T-helper 1 cell treated with Interleukin-12 subunit alpha and Interleukin-12 subunit beta and Interleukin-4 antibody, amounts not matched to agents 30 μg/mL and 1 μg/mL, for 36 hours (primary cell): Measurements from ENCODE around the gene SSR3.

Source experiments
- H3K27ac Mint-ChIP-seq: one replicate; pipeline ENCODE4 v1.8.0; 2021; ENCODE audit warnings: mild to moderate bottlenecking, mixed read lengths
- H3K27me3 Mint-ChIP-seq: one replicate; pipeline ENCODE4 v1.8.0; 2021; ENCODE audit warnings: low read depth, mixed read lengths
- H3K36me3 Mint-ChIP-seq: one replicate; pipeline ENCODE4 v1.8.0; 2021; ENCODE audit warnings: low read depth, mixed read lengths
- H3K4me1 Mint-ChIP-seq: one replicate; pipeline ENCODE4 v1.8.0; 2021; ENCODE audit warnings: low read depth, mixed read lengths
- H3K4me3 Mint-ChIP-seq: one replicate; pipeline ENCODE4 v1.8.0; 2021; ENCODE audit warnings: mild to moderate bottlenecking, moderate library complexity, mixed read lengths
- H3K9me3 Mint-ChIP-seq: one replicate; pipeline ENCODE4 v1.8.0; 2021; ENCODE audit warnings: mixed read lengths

SSR3 gene

DNA sequence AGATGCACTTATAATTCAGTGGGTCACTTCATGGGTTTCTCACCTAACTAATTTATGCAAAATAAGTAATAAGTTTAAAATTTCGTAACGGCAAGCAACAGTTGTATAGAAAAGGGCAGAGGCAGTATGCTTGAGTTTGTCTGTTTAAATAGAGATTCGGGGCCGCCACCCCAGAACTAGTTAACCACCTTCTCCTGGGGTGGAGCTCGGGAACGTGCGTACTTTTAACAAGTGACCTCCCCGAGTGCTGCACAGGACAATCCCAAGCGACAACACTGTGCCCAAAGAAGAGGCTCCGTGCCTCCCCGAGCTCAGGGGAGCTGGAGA lies 439 bp downstream of the SSR3 start:
- Mint-ChIP-seq H3K27me3 (peaks cover 5% of the 10 kb centered on the region), H3K9me3 (no peaks in the 10 kb centered on the region), H3K36me3 (peaks cover 34% of the 10 kb centered on the region), H3K4me3 (peak overlapping the region; percentile 94), H3K4me1 (peaks cover 47% of the 10 kb centered on the region), H3K27ac (peak overlapping the region; percentile 91)

DNA sequence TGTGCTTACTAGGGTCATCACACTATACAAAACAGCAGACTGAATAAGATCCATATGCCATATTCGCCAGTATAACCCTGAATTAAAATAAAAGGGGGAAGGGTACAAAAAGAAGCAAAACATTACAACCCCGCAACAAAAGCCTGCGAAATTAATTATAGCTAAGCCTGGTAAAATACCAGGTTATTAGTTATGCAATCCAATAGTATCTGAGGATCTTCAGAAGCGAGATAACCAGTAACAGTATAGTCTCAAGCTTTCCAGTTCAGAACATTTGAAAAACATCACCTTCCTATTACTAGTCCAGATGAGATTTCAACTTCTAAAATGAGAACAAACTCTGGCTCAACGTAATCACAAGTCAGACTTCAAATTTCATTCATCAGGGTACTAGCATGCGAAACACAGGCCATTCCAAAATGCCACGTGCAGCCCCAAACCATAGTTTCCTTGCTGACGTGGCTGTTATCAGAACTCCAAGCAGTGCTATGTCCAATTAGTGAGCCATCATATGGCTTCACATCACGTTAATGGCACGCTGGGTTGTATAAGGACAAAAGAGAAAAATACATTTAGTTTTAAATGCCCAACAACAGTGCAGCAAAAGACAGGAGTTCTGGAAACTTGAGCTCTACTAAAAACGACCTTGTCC lies 1.1 kb downstream of the SSR3 start:
- Mint-ChIP-seq H3K9me3 (no peaks in the 10 kb centered on the region), H3K4me1 (peaks cover 49% of the 10 kb centered on the region), H3K36me3 (peaks cover 38% of the 10 kb centered on the region), H3K27me3 (peaks cover 5% of the 10 kb centered on the region), H3K27ac (peak overlapping the region; percentile 91), H3K4me3 (peak overlapping the region; percentile 94)

DNA sequence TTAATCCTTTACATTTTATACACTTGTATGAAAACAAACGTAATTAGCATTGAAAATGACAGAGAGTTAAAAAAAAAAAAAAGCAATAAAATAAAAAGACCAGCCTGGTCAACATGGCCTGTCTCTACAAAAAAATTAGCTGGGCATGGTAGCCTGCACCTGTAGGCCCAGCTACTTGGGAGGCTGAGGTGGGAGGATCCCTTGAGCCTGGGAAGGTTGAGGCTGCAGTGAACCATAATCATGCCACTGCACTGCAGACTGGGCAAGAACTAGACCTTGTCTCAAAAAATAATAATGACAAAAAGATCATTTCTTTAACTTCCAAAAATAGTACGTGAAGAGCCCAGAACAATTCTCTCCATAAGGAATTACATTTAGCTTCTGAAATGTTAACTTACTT lies 1.9 kb downstream of the SSR3 start:
- peaks cover 5% of the 10 kb centered on the region for H3K27me3 Mint-ChIP-seq
- H3K4me3 Mint-ChIP-seq = peak overlapping the region; percentile 94
- no peak overlapping the region for H3K27ac Mint-ChIP-seq
- no peaks in the 10 kb centered on the region for H3K9me3 Mint-ChIP-seq
- H3K4me1 Mint-ChIP-seq = peaks cover 46% of the 10 kb centered on the region
- peaks cover 43% of the 10 kb centered on the region for H3K36me3 Mint-ChIP-seq

DNA sequence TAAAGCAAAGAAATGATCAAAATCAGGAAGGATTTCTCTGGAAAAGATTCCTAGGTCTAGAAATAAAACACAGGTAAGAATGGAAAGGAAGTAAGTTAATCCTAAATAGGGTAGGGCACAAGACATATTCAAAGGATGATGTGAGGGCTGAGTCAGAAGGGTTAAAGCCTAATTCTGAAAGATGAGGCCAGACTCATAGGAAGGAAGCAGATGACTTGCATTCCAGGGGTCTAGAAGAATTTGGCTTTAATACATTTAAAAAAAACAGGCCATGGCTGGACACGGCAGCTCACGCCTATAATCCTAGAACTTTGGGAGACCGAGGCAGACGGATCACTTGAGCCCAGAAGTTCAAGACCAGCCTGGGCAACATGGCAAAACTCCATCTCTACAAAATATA lies 3.2 kb downstream of the SSR3 start:
- Mint-ChIP-seq H3K4me1 (peaks cover 52% of the 10 kb centered on the region), H3K4me3 (peak overlapping the region; percentile 31), H3K27me3 (peaks cover 5% of the 10 kb centered on the region), H3K36me3 (peaks cover 53% of the 10 kb centered on the region), H3K9me3 (no peaks in the 10 kb centered on the region), H3K27ac (no peak overlapping the region)

DNA sequence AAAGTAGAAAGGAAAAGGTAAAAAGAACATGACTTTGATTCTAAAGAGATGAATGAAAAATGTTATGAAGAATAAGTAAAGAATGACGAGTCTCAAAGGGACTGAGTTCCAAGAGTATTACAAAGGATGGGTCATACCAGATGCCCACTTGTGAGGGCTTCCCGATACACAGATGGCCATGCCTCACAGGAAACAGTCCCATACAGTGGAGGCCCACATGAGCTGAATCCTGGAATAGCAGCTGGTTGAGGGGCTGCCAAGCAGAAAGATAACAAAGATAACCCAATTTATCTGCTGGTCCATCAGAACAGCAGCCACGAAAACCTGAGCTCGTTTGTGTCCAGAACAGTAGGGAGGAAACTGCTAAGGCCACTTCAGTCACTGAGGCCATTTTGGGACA lies 3.7 kb downstream of the SSR3 start:
- H3K4me3 Mint-ChIP-seq = no peak overlapping the region
- H3K27me3 Mint-ChIP-seq = peaks cover 2% of the 10 kb centered on the region
- H3K27ac Mint-ChIP-seq = no peak overlapping the region
- peaks cover 58% of the 10 kb centered on the region for H3K36me3 Mint-ChIP-seq
- no peaks in the 10 kb centered on the region for H3K9me3 Mint-ChIP-seq
- H3K4me1 Mint-ChIP-seq = peaks cover 55% of the 10 kb centered on the region

DNA sequence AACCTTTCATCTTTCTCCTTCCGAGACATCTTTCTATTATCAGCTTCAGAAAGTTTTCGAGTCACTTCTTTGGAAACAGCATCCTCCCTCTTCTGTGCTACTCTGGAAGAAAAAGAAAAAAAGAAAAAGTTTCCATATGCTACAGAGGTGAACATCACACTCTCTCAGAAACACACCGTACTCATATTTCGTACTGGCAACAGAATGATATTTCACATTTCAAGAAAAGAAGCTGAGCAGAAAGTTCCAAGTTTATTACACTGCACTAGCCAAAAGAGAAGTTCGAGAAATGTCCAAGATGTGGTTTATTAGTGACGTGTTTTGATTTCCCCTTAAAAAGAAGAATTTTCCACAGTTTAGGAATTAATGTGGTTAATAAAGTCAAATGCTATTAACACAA lies 6.0 kb downstream of the SSR3 start:
- H3K27ac Mint-ChIP-seq = no peak overlapping the region
- no peaks in the 10 kb centered on the region for H3K9me3 Mint-ChIP-seq
- no peaks in the 10 kb centered on the region for H3K27me3 Mint-ChIP-seq
- peaks cover 50% of the 10 kb centered on the region for H3K4me1 Mint-ChIP-seq
- no peak overlapping the region for H3K4me3 Mint-ChIP-seq
- H3K36me3 Mint-ChIP-seq = peaks cover 61% of the 10 kb centered on the region

DNA sequence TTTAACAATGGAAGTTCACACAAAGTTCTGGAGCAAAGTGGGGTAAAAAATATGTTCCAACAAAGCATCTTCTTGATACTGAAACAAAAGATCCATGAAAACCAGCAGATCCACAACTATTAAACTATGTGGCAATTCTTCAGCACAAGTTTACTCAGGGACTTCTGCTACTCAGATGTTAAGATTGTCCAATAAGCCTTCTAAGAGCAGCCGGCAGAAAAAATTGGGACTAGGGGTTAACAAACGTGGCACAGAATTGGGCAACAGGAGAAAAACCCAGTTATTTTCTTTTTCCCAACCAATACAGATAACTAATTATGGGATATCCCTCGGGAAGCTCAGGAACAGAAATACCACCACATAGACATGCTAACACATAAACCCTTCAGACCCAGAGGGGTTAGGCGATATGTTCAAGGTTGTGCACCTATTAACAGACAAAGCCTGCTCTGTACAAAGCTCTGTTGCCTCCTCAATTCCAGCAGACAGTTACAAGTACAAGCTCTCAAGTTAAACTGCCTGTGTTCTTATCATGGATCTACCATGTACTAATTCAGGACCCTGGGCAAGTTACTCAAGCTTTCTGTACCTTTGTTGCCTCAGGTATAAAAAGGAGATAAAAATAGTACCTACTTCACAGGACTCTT lies 6.8 kb downstream of the SSR3 start:
- no peak overlapping the region for H3K27ac Mint-ChIP-seq
- H3K4me3 Mint-ChIP-seq = no peak overlapping the region
- H3K4me1 Mint-ChIP-seq = peaks cover 43% of the 10 kb centered on the region
- no peaks in the 10 kb centered on the region for H3K9me3 Mint-ChIP-seq
- H3K27me3 Mint-ChIP-seq = no peaks in the 10 kb centered on the region
- peaks cover 59% of the 10 kb centered on the region for H3K36me3 Mint-ChIP-seq

DNA sequence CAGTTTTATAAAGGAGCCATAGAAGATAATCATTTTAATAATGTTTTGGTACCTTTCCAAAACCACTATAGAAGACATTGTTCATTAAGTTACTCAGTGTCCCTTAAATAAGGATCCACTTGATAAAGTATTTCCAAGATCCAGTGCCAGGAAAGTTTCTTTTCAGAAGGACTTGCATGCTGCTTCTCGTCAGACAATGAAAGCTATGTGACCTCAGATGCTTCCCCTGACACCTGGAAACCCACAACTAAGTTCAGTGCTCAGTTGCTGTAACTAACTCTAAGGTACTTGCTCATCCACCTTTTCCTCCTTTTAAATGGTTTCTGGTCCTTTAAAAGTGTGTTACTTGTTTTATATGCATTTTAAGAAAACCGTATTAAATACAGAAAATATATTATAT lies 7.3 kb downstream of the SSR3 start:
- Mint-ChIP-seq H3K36me3 (peaks cover 57% of the 10 kb centered on the region), H3K4me3 (no peak overlapping the region), H3K27me3 (no peaks in the 10 kb centered on the region), H3K4me1 (peaks cover 40% of the 10 kb centered on the region), H3K27ac (no peak overlapping the region), H3K9me3 (no peaks in the 10 kb centered on the region)

DNA sequence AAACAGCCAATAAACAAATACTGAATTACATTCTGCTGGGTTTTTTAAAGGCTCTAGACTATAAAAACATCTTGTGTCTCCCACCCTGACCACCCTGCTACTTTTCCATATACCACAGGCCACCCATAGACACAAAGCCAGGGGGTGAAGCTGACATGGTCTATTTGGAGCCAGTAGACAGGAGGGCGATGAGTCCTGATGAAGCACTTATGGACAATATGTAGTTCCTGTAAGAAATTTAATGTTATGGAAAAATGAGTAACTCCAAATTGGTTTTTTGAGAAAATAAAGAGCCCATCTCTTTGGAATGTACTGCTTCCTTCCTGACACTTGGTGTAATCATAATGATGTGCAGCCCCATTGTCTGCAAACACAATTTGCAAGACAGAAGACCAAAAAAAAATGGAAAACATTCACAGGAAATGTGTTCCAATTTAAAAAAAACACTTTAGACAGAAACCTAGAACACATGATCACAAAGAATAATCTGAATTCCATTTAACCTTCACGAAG lies 11.8 kb downstream of the SSR3 start:
- no peaks in the 10 kb centered on the region for H3K27me3 Mint-ChIP-seq
- peaks cover 33% of the 10 kb centered on the region for H3K36me3 Mint-ChIP-seq
- H3K4me3 Mint-ChIP-seq = no peak overlapping the region
- no peaks in the 10 kb centered on the region for H3K9me3 Mint-ChIP-seq
- H3K4me1 Mint-ChIP-seq = peaks cover 14% of the 10 kb centered on the region
- no peak overlapping the region for H3K27ac Mint-ChIP-seq

DNA sequence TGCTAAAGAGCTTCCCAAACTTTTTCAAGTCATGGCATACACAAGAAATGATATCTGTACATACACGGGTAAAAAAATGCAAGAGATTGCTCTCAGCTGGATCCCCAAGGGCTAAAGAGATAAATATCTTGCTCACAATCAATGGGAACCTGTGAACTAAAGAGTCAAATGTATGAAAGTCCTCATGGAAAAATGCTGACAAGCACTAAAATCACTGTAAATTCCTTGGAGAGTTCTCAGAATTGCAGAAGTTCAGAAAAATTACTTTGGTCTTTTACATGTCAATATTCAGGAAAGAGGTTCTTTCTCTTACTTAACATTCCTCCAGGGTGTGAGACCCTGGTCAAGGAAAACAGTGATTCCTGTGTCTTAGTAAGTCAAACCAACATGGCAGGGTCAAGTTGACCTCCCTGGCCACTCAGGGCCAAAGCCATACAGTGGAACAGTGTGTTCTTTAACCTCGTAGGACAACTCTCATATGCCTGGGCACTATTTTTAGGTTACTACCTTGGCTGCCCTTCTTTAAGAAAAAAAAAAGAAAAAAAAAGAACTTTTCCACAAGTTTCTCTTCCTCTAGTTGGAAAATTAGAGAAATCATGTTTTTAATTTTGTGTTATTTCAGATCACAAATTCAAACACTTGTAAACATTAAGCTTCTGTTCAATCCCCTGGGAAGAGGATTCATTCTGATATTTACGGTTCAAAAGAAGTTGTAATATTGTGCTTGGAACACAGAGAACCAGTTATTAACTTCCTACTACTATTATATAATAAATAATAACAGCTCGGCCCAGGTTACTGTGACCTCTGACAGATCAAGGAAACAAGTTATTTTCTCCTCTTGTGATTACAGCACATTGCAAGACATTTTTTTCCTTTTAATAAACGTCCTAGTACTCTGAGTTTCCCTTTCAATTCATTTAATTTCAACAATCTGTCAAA lies 12.5 kb downstream of the SSR3 start:
- no peaks in the 10 kb centered on the region for H3K27me3 Mint-ChIP-seq
- peaks cover 28% of the 10 kb centered on the region for H3K36me3 Mint-ChIP-seq
- no peaks in the 10 kb centered on the region for H3K9me3 Mint-ChIP-seq
- H3K4me1 Mint-ChIP-seq = peaks cover 13% of the 10 kb centered on the region
- H3K4me3 Mint-ChIP-seq = no peak overlapping the region
- H3K27ac Mint-ChIP-seq = no peak overlapping the region

DNA sequence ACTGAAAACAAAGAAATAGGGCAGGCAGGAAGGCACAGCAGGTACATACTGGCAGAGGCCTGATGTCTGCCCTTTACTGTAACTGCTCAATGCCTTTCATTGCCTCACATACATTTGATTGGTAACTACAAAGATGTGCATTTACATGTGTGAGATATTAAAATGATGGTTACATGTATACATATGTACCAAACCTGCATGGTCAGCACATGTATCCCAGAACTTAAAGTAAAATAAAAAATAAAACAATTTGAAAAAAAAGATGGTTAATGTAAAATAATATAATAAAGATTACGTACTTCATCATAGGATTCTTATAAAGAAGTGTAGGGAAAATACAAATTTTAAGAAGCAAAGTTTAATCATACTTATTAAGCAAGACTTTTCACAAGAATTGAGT lies 15.1 kb downstream of the SSR3 start:
- Mint-ChIP-seq H3K4me1 (peaks cover 7% of the 10 kb centered on the region), H3K4me3 (no peak overlapping the region), H3K9me3 (no peaks in the 10 kb centered on the region), H3K27ac (no peak overlapping the region), H3K27me3 (no peaks in the 10 kb centered on the region), H3K36me3 (peaks cover 17% of the 10 kb centered on the region)

DNA sequence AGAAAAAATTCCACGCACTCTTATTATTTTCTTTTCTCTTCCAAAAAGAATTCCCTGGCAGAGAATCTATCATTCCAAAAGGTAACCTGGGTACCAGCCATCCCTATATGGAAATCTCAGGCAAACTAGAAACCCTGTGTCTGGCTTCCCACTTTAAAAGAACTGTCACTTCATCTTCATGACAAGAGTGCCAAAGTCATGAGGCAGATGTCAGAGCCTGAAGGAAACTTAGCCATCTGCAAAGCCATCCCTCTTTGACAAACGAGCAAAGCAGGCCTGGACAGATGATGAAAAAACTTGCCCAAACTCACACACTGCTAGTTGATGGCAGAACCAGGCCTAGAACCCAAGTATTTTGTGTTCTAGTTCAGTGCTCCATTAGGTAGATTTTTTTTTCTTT lies 15.9 kb downstream of the SSR3 start:
- no peaks in the 10 kb centered on the region for H3K9me3 Mint-ChIP-seq
- H3K36me3 Mint-ChIP-seq = peaks cover 15% of the 10 kb centered on the region
- no peaks in the 10 kb centered on the region for H3K27me3 Mint-ChIP-seq
- no peak overlapping the region for H3K27ac Mint-ChIP-seq
- peaks cover 7% of the 10 kb centered on the region for H3K4me1 Mint-ChIP-seq
- H3K4me3 Mint-ChIP-seq = no peak overlapping the region

DNA sequence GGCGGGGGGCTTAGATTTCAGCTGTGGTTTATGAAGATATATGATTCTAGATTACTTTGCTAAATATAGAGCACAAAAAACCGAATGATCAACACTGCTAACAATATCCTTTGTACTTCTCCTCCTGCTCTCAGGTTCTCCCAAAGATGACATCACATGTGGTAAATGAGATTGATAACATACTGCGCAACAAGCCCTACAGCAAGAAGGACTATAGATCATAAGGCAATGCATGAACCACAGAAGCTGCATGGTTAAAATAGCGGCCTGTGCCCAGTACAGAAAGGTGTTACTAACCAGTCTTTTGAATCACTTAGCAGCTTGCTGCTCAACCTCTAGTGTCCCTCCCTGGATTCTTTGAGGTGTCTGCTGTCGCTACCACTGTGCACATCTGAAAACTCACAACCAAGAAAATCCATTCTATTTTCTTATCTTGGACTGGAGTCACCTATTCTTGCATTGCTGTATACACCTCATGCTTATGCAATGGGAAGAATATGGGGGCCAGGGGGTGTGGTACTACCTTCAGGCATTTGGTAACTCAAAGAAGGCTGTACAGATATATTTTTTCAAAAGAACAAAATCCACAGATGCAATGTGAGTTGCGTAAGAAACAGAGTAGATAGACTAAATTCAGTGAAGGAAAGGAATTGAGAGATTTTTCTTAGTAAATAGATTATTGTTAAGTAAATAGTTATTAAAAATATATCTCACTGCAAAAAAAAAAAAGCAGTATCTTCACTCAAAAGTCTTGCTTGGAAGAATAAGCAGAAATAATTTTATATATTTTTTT lies 18.2 kb downstream of the SSR3 start:
- H3K27ac Mint-ChIP-seq = no peak overlapping the region
- peaks cover 7% of the 10 kb centered on the region for H3K4me1 Mint-ChIP-seq
- H3K4me3 Mint-ChIP-seq = no peak overlapping the region
- H3K36me3 Mint-ChIP-seq = peaks cover 15% of the 10 kb centered on the region
- no peaks in the 10 kb centered on the region for H3K27me3 Mint-ChIP-seq
- no peaks in the 10 kb centered on the region for H3K9me3 Mint-ChIP-seq

DNA sequence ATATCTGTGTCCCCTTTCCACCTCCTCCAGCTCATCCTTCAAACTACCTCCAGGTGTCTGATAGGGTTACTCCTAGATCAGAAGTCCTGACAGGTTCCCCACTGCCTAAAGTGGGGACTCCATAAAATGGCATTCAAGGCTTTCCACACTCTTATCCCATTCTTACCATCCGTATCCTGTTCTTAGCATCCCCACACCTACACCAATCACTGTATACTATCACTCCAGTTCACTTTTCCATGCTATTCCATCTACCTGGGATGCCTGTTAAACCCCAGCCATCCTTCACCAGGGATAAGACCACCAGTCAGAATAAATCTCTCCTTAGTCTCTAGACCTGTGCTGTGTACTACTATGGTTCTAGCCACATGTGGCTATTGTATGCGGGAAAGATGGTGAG lies 19.1 kb downstream of the SSR3 start:
- peaks cover 12% of the 10 kb centered on the region for H3K36me3 Mint-ChIP-seq
- H3K27me3 Mint-ChIP-seq = no peaks in the 10 kb centered on the region
- peaks cover 7% of the 10 kb centered on the region for H3K4me1 Mint-ChIP-seq
- H3K4me3 Mint-ChIP-seq = no peak overlapping the region
- no peaks in the 10 kb centered on the region for H3K9me3 Mint-ChIP-seq
- no peak overlapping the region for H3K27ac Mint-ChIP-seq
